ENCODE data around the gene DLG2.

GRCh38 chr11:83642500-83642899 lies 1984.6 kb downstream of the DLG2 start:
- no peak for TF ChIP-seq CTCF (IDR thresholded peaks at IDR 0.05; ENCODE audit: extremely low read depth in 1 of 2, insufficient read depth in 1 of 2, low read depth in 1 of 2, low read length in 2 of 2)
- TF ChIP-seq, protein P1, sequence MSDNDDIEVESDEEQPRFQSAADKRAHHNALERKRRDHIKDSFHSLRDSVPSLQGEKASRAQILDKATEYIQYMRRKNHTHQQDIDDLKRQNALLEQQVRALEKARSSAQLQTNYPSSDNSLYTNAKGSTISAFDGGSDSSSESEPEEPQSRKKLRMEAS (IDR thresholded peaks at IDR 0.05; ENCODE audit: insufficient read depth, insufficient read length): no peak
- no peak for TF ChIP-seq EZH2 (IDR thresholded peaks at IDR 0.05; ENCODE audit: borderline replicate concordance, low read depth, low read length, severe bottlenecking)
